Sigmoid colon (tissue), 7 donors: ENCODE measurements around the gene SMIM44. TPM values are rescaled to one million over a fixed set of nuclear protein-coding genes. Genes with fewer than 3 reads are reported as not detected.

ENCODE experiments used
- DNase-seq: peaks from one replicate; pipeline ENCODE4 v3.0.0-alpha.2; 2019
- H3K27ac ChIP-seq, 4 donors: fragments of 200-600 bp; sonication (generic); one replicate each; pipeline ENCODE4 v1.5.1; 2016 to 2019; ENCODE audit warnings: mild to moderate bottlenecking in 1 of 4
- H3K27me3 ChIP-seq, 3 donors: fragments of 200-600 bp; sonication (generic); one replicate each; pipeline ENCODE4 v1.5.1; 2019; ENCODE audit warnings: mild to moderate bottlenecking in 1 of 3
- H3K36me3 ChIP-seq, 4 donors: fragments of 200-600 bp; sonication (generic); one replicate each; pipeline ENCODE4 v1.5.1; 2016 to 2019
- H3K4me1 ChIP-seq, 4 donors: fragments of 200-600 bp; sonication (generic); one replicate each; pipeline ENCODE4 v1.5.1; 2017 to 2019
- H3K4me3 ChIP-seq, 4 donors: fragments of 200-600 bp; sonication (generic); one replicate each; pipeline ENCODE4 v1.5.1; 2017 to 2019; ENCODE audit warnings: mild to moderate bottlenecking in 2 of 4, moderate library complexity in 1 of 4
- H3K9me3 ChIP-seq, 4 donors: fragments of 200-600 bp in 3 of 4; sonication (generic) in 3 of 4; one replicate each; pipeline versions ENCODE4 v1.5.1 to v1.6.1; 2013 to 2019
- CTCF ChIP-seq, 4 experiments: fragments of 450-650 bp in 3 of 4; fragments of 200-600 bp in 1 of 4; IDR thresholded peaks; one replicate each; pipeline ENCODE4 v1.5.1; 2016 to 2019; ENCODE audit warnings: antibody characterized with exemption in 4 of 4, mild to moderate bottlenecking in 3 of 4, moderate library complexity in 2 of 4
- EP300 ChIP-seq, 4 donors: sonication (generic); formaldehyde crosslinking; IDR thresholded peaks; one replicate each; pipeline ENCODE4 v1.6.1; 2017; ENCODE audit warnings: antibody characterized with exemption in 4 of 4
- POLR2A ChIP-seq, 2 donors: fragments of 450-650 bp; IDR thresholded peaks; one replicate each; pipeline ENCODE4 v1.6.1; 2016; ENCODE audit warnings: antibody characterized with exemption in 2 of 2, mild to moderate bottlenecking in 2 of 2, moderate library complexity in 2 of 2
- POLR2AphosphoS5 ChIP-seq, 4 donors: sonication (generic); formaldehyde crosslinking; IDR thresholded peaks; one replicate each; pipeline ENCODE4 v1.6.1; 2017; ENCODE audit warnings: antibody characterized with exemption in 4 of 4
- WGBS, 2 donors: extraction: QIAGEN DNeasy Blood & Tissue Kit; methylation state at CpG; one replicate each; pipeline ENCODE4 v1.1.7; 2013; 5-methylcytosine and 5-hydroxymethylcytosine counted together
- intact Hi-C: fragments of 100-400 bp; cut with DNase I; formaldehyde crosslinking; loops from one replicate; pipeline ENCODE4 v1.15.1; 2023
- polyA plus RNA-seq, 3 donors: library from polyadenylated mRNA; stranded (reverse); fragments of 200-250 nt; gene quantifications; one replicate each; pipeline ENCODE4 v1.2.3, GENCODE V29; 2013
- total RNA-seq, 4 donors: library from RNA; depleted of rRNA; stranded (reverse); fragments of >200 nt; gene quantifications; one replicate each; pipeline ENCODE4 v1.1.0, GENCODE V29; 2016
- donor health status: healthy with polysubstance abuse.
- donor health status: Bipolar disorder and iron deficiency.
- donor health status: healthy.

SMIM44 gene
- total and polyA plus RNA-seq, 7 donors = 2.9 TPM; not detected in 6

- intact Hi-C loops = loop anchor here (5.0 kb wide), 1 partner anchor 36 kb away; no protein-coding TSS in a partner anchor
- peaks cover 0 to 12% (median 7%) of the 10 kb centered on the region in 4 donors for H3K36me3 ChIP-seq
- H3K4me3 ChIP-seq = no peak overlapping the region
- WGBS, 2 donors = 92 to 96% methylated on average over 3 of the region's 3 CpGs
- peaks cover 0 to 79% (median 67%) of the 10 kb centered on the region in 4 donors for H3K4me1 ChIP-seq
- H3K27me3 ChIP-seq = no peaks in the 10 kb centered on the region
- H3K27ac ChIP-seq = peak overlapping the region; percentile 70 to 92 (median 86)
- no peaks in the 10 kb centered on the region for H3K9me3 ChIP-seq
- TF ChIP-seq EP300 (IDR thresholded peaks at IDR 0.05) = no peak
- TF ChIP-seq POLR2AphosphoS5 (IDR thresholded peaks at IDR 0.05) = no peak
- no peak for TF ChIP-seq POLR2A (IDR thresholded peaks at IDR 0.05)
- TF ChIP-seq CTCF (IDR thresholded peaks at IDR 0.05) = no peak
- DNase-seq = no peak
Observed at GRCh38 chr19:3468211-3468610, 15.0 kb downstream of the SMIM44 start.

- no peak overlapping the region for H3K4me3 ChIP-seq
- WGBS, 2 donors = 90 to 94% methylated on average over 10 of the region's 10 CpGs
- no peaks in the 10 kb centered on the region for H3K27me3 ChIP-seq
- H3K27ac ChIP-seq = peak overlapping the region; percentile 70 to 92 (median 86)
- peaks cover 0 to 81% (median 70%) of the 10 kb centered on the region in 4 donors for H3K4me1 ChIP-seq
- peaks cover 0 to 18% (median 13%) of the 10 kb centered on the region in 4 donors for H3K36me3 ChIP-seq
- no peak for DNase-seq
- H3K9me3 ChIP-seq = no peaks in the 10 kb centered on the region
- intact Hi-C loops = loop anchor here (5.0 kb wide), 1 partner anchor 35 kb away; no protein-coding TSS in a partner anchor
- no peak for TF ChIP-seq POLR2A (IDR thresholded peaks at IDR 0.05)
- TF ChIP-seq POLR2AphosphoS5 (IDR thresholded peaks at IDR 0.05) = peak in 1 of 4 donors; percentile 6
- no peak for TF ChIP-seq EP300 (IDR thresholded peaks at IDR 0.05)
- no peak for TF ChIP-seq CTCF (IDR thresholded peaks at IDR 0.05)
Observed at GRCh38 chr19:3467437-3468198, 15.6 kb downstream of the SMIM44 start.

- H3K4me3 ChIP-seq = no peak overlapping the region
- DNase-seq = no peak
- no peak for TF ChIP-seq CTCF (IDR thresholded peaks at IDR 0.05)
- TF ChIP-seq POLR2A (IDR thresholded peaks at IDR 0.05) = no peak
- TF ChIP-seq POLR2AphosphoS5 (IDR thresholded peaks at IDR 0.05) = peak; percentile 21 to 41 (median 29)
- peaks cover 0 to 74% (median 62%) of the 10 kb centered on the region in 4 donors for H3K4me1 ChIP-seq
- H3K27me3 ChIP-seq = no peaks in the 10 kb centered on the region
- intact Hi-C loops = loop anchor here (5.0 kb wide), 1 partner anchor 34 kb away; no protein-coding TSS in a partner anchor
- H3K27ac ChIP-seq = peak overlapping the region; percentile 70 to 92 (median 86)
- peaks cover 0 to 28% (median 14%) of the 10 kb centered on the region in 4 donors for H3K36me3 ChIP-seq
- 86 to 96% methylated on average over 9 of the region's 9 CpGs for WGBS, 2 donors
- H3K9me3 ChIP-seq = no peaks in the 10 kb centered on the region
Observed at GRCh38 chr19:3466635-3467034, 16.6 kb downstream of the SMIM44 start.

DNA sequence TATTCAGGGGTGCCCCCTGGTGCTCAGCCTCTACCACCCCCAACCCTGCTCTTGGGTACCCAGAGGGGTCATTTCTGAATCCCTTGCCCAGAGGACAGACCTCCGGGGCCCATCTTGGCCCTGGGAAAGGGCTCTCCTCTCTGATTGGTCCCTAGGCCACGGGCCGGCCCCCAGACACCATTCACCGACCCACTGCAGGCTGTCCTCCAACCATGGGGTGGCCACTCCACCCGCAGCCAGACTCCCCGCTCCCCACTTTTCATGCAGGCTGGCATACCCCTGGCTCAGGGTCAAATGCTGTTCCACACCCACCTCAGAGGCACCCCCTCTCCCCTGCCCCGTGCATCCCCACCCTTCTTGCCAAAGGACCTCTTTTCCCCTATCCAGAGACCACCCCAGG lies 17.7 kb downstream of the SMIM44 start:
- peak overlapping the region; percentile 70 to 92 (median 86) for H3K27ac ChIP-seq
- TF ChIP-seq POLR2AphosphoS5 (IDR thresholded peaks at IDR 0.05) (peak in 1 of 4 donors; percentile 16), EP300 (IDR thresholded peaks at IDR 0.05) (no peak)
- DNase-seq = no peak
- WGBS, 2 donors = 90 to 94% methylated on average over 7 of the region's 7 CpGs
- intact Hi-C loops = loop anchor here (5.0 kb wide), 1 partner anchor 33 kb away; no protein-coding TSS in a partner anchor
- peaks cover 0 to 39% (median 14%) of the 10 kb centered on the region in 4 donors for H3K36me3 ChIP-seq
- H3K4me3 ChIP-seq = no peak overlapping the region
- peaks cover 0 to 77% (median 67%) of the 10 kb centered on the region in 4 donors for H3K4me1 ChIP-seq
- H3K27me3 ChIP-seq = no peaks in the 10 kb centered on the region
- H3K9me3 ChIP-seq = no peaks in the 10 kb centered on the region

DNA sequence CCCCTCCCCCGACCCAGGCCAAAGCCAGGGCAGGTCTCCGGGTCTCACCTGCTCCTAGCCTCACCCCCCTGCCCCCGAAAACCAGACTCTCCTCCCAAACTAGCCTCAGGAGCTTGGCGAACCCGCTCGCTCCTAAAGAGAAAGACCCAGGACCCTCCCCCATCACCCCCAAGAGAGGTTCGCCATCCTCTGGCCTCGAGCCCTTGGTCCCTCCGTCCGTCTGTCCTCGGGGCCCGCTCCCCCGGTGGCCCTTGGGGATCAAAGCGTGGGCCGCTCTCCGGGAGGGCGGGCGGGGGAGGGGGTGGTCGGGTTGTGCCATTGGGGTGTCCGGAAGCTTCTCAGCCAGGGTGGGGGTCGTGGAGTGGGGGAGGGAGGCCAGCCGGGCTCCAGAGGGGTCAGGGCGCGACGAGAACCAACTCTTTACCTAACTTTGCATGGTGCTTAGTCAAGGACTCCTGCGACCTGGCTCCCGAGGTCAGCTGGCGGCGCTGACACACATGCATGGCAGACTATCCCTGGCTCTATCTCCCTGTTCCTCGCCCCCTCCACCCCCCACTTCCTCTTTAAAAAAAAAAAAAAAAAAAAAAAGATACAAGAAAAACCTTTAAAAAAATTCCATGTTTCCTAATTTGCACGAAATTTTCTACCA lies 18.5 kb downstream of the SMIM44 start:
- TF ChIP-seq EP300 (IDR thresholded peaks at IDR 0.05) (no peak), POLR2AphosphoS5 (IDR thresholded peaks at IDR 0.05) (peak in 1 of 4 donors; percentile 11)
- DNase-seq = no peak
- no peaks in the 10 kb centered on the region for H3K27me3 ChIP-seq
- WGBS, 2 donors = 87 to 94% methylated on average over 31 of the region's 31 CpGs
- intact Hi-C loops = loop anchor here (5.0 kb wide), 1 partner anchor 32 kb away; no protein-coding TSS in a partner anchor
- H3K27ac ChIP-seq = peak overlapping the region; percentile 70 to 92 (median 86)
- peaks cover 0 to 83% (median 74%) of the 10 kb centered on the region in 4 donors for H3K4me1 ChIP-seq
- H3K36me3 ChIP-seq = peaks cover 0 to 41% (median 14%) of the 10 kb centered on the region in 4 donors
- no peaks in the 10 kb centered on the region for H3K9me3 ChIP-seq
- no peak overlapping the region for H3K4me3 ChIP-seq
